GM23248 (cell line): Measurements from ENCODE around the gene UBR3. TPM values are rescaled to one million over a fixed set of nuclear protein-coding genes. Genes with fewer than 3 reads are reported as not detected.
"Not testable (repeated sequence)": the region's sequence is repeated elsewhere in the genome, so short reads cannot be mapped to it uniquely, and the experiment has no call there.

Experiments used
- DNase-seq: peaks from one replicate; pipeline ENCODE4 v3.0.0-alpha.2; 2015
- H2AFZ ChIP-seq: fragments of 200-600 bp; sonication (generic); 2 replicates; pipeline ENCODE4 v1.6.1; 2016; ENCODE audit warnings: antibody characterized with exemption
- H3F3A ChIP-seq: fragments of 200-600 bp; sonication (generic); 2 replicates; pipeline ENCODE4 v1.6.1; 2016; ENCODE audit warnings: mild to moderate bottlenecking, antibody characterized with exemption, mixed run types; ENCODE audit not compliant: insufficient read depth
- H3K27ac ChIP-seq: fragments of 200-600 bp; sonication (generic); 2 replicates; pipeline ENCODE4 v1.5.1; 2016; ENCODE audit warnings: mild to moderate bottlenecking
- H3K27me3 ChIP-seq: fragments of 200-600 bp; sonication (generic); replicated peaks from 2 replicates; pipeline ENCODE4 v1.6.1; 2016; ENCODE audit warnings: mild to moderate bottlenecking; ENCODE audit not compliant: insufficient read depth
- H3K36me3 ChIP-seq: fragments of 200-600 bp; sonication (generic); 2 replicates; pipeline ENCODE4 v1.6.1; 2016; ENCODE audit warnings: low read depth, mild to moderate bottlenecking
- H3K4me1 ChIP-seq: fragments of 200-600 bp; sonication (generic); 2 replicates; pipeline ENCODE4 v1.6.1; 2016; ENCODE audit warnings: mild to moderate bottlenecking; ENCODE audit not compliant: insufficient read depth
- H3K4me2 ChIP-seq: fragments of 200-600 bp; sonication (generic); one replicate; pipeline ENCODE4 v1.6.1; 2016; ENCODE audit warnings: mild to moderate bottlenecking; ENCODE audit not compliant: unreplicated experiment
- H3K4me3 ChIP-seq: fragments of 200-600 bp; sonication (generic); 2 replicates; pipeline ENCODE4 v1.5.1; 2016; ENCODE audit warnings: mild to moderate bottlenecking
- H3K79me2 ChIP-seq: fragments of 200-600 bp; sonication (generic); 2 replicates; pipeline ENCODE4 v1.6.1; 2016; ENCODE audit warnings: mild to moderate bottlenecking; ENCODE audit not compliant: insufficient read depth
- H3K9ac ChIP-seq: fragments of 200-600 bp; sonication (generic); 2 replicates; pipeline ENCODE4 v1.6.1; 2016; ENCODE audit warnings: mild to moderate bottlenecking
- H3K9me2 ChIP-seq: fragments of 200-600 bp; sonication (generic); 2 replicates; pipeline ENCODE4 v1.6.1; 2016; ENCODE audit warnings: mixed run types, mild to moderate bottlenecking, moderate library complexity; ENCODE audit not compliant: insufficient read depth
- H3K9me3 ChIP-seq: fragments of 200-600 bp; sonication (generic); one replicate; pipeline ENCODE4 v1.6.1; 2017; ENCODE audit warnings: low read depth
- H4K20me1 ChIP-seq: fragments of 200-600 bp; sonication (generic); 2 replicates; pipeline ENCODE4 v1.6.0; 2016; ENCODE audit not compliant: insufficient read depth
- EZH2 ChIP-seq: fragments of 200-600 bp; sonication (generic); IDR thresholded peaks from 2 replicates; pipeline ENCODE4 v1.6.1; 2018; ENCODE audit warnings: antibody characterized with exemption, mild to moderate bottlenecking; ENCODE audit not compliant: insufficient read depth, poor library complexity, severe bottlenecking
- EZH2phosphoT487 ChIP-seq: fragments of 200-600 bp; sonication (generic); IDR thresholded peaks from 2 replicates; pipeline ENCODE4 v1.6.1; 2018; ENCODE audit warnings: antibody characterized with exemption, moderate library complexity, mild to moderate bottlenecking, low read depth; ENCODE audit not compliant: insufficient read depth
- WGBS, 2 experiments: methylation state at CpG; one replicate each; pipeline ENCODE4 v1.1.6; 2015 to 2017; ENCODE audit warnings: low lambda C conversion rate in 2 of 2, low coverage in 1 of 2; ENCODE audit errors: missing lambda C conversion rate in 2 of 2; 5-methylcytosine and 5-hydroxymethylcytosine counted together
- in situ Hi-C: fragments of 300-500 bp; cut with MboI; formaldehyde crosslinking; loops from 2 replicates; pipeline ENCODE4 v1.15.0; 2020
- polyA plus RNA-seq: library from polyadenylated mRNA; unstranded; fragments of >200 nt; fragmentation: Nextera tagmentation; extraction: Ambion mirVana; gene quantifications from 2 replicates; pipeline ENCODE4 v1.2.1, GENCODE V29; 2016
- total RNA-seq: library from RNA; depleted of rRNA; stranded (reverse); fragments of >200 nt; shearing (Covaris generic); gene quantifications from 2 replicates; pipeline ENCODE4 v1.2.3, GENCODE V29; 2014

The UBR3 gene
- total and polyA plus RNA-seq, 2 experiments from 2014 or later = 8.9 to 22.4 TPM

DNA sequence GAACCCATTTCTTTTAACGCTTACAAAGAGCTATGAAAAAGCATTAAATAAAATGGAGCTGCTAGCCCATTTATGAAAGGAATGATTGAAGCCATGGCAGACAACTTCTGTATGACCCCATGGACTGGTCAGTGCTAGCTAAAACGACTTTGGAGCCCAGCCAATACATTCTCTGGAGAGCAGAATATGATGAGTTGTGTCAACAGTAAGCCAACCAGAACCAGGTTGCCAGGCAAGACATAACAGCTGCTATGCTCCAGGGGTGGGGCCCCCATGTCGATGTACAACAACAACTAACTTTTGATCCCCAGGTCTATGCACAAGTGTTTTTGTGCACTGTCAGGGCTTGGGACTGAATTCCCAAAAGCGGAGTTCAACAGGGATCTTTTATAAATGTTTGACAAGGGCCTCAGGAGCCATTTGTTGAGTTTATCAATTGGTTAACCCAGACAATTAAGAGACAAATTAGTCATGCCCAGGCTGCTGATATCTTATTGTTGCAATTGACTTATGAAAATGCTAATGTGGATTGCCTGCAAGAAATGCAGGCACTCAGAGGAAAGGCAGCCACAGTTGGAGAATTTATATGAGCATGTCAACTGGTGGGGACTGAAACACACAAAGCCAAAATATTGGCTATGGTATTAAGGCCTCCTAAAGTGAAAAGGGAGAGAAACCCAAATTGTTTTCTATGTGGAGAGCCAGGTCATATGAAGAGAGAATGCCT lies 286.1 kb downstream of the UBR3 start:
- 61% methylated on average over 4 of the region's 4 CpGs for WGBS, 2 experiments
- H3K27ac ChIP-seq = no peak overlapping the region
- in situ Hi-C loops = no loop called here
- H3K27me3 ChIP-seq = no peaks in the 10 kb centered on the region
- H3K4me2 ChIP-seq = no peak overlapping the region
- no peak overlapping the region for H3K4me3 ChIP-seq
- H3F3A ChIP-seq = no peaks in the 10 kb centered on the region
- H4K20me1 ChIP-seq = no peaks in the 10 kb centered on the region
- H3K79me2 ChIP-seq = no peaks in the 10 kb centered on the region
- H3K9me2 ChIP-seq = no peaks in the 10 kb centered on the region
- no peak overlapping the region for H2AFZ ChIP-seq
- TF ChIP-seq EZH2 = no peak
- H3K9ac ChIP-seq = no peak overlapping the region
- no peaks in the 10 kb centered on the region for H3K4me1 ChIP-seq
- DNase-seq = no peak
- no peaks in the 10 kb centered on the region for H3K36me3 ChIP-seq
- no peaks in the 10 kb centered on the region for H3K9me3 ChIP-seq

DNA sequence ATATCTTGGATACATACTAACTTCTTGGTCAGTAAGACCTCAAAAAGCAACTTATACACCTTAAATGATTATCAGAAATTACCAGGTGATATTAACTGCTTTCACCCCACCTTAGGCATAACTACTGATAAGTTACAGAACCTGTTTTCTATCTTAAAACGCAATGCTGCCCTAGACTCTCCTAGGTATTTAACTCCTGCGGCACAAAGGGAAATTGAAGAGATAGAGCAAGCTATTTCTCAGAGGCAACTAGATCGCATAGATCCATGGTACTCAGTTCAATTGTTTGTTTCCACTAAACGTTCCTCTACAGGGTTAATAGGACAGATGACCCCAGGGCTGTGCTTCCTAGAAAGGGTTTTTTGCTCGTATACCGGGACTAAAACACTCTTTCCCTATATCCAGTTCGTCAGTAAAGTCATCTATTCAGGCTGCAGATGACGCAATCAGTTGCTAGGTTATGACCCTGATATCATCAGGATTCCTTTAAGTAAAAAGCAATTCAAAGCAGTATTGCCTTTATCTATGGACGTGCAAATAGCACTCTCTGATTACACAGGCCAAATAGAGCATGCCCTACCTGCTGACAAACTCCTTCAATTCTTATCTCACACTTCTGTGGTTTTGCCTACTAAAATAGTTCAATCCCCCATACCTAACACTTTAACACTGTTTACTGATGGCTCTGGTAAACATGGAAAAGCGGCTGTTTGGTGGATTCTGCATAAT lies 288.4 kb downstream of the UBR3 start:
- Histone ChIP-seq H3K4me2 (no peak overlapping the region), H3K27me3 (no peaks in the 10 kb centered on the region), H3K36me3 (no peaks in the 10 kb centered on the region), H2AFZ (no peak overlapping the region), H3K4me3 (no peak overlapping the region), H3K9me3 (no peaks in the 10 kb centered on the region), H3K79me2 (no peaks in the 10 kb centered on the region), H3K4me1 (no peaks in the 10 kb centered on the region), H3K27ac (no peak overlapping the region), H4K20me1 (no peaks in the 10 kb centered on the region), H3F3A (no peaks in the 10 kb centered on the region), H3K9ac (no peak overlapping the region), H3K9me2 (no peaks in the 10 kb centered on the region)
- no peak for TF ChIP-seq EZH2
- TF ChIP-seq EZH2phosphoT487 = no peak
- no peak for DNase-seq
- in situ Hi-C loops = no loop called here
- WGBS, 2 experiments = 51% methylated on average over 10 of the region's 10 CpGs

DNA sequence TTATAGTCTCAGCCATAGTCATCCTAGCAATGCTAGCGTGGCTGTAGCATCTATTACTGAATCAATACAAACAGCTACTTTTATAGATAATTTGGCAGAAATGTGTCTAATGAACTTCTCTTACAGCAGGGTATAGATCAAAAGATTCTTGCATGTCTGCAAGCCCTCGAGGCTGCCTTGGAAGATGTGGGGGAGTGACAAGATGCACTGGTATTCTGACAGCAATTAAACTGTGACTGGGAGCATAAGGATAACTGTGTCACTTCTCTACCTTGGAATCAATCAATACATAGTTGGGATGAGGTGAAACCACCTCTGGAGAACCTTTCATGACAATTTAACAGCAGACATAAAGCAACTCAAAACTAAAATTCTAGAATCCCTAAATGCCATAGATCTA lies 291.4 kb downstream of the UBR3 start:
- Histone ChIP-seq H4K20me1 (no peaks in the 10 kb centered on the region), H3K4me2 (no peak overlapping the region), H3K9me2 (no peaks in the 10 kb centered on the region), H3K79me2 (no peaks in the 10 kb centered on the region), H3K9ac (no peak overlapping the region), H3K4me1 (peaks cover 10% of the 10 kb centered on the region), H3K4me3 (no peak overlapping the region), H2AFZ (no peak overlapping the region), H3K27ac (no peak overlapping the region), H3K36me3 (no peaks in the 10 kb centered on the region), H3K9me3 (no peaks in the 10 kb centered on the region), H3F3A (no peaks in the 10 kb centered on the region), H3K27me3 (no peaks in the 10 kb centered on the region)
- in situ Hi-C loops = no loop called here
- TF ChIP-seq EZH2phosphoT487 = no peak
- no peak for TF ChIP-seq EZH2
- DNase-seq = no peak
- 54 to 57% methylated on average over 2 of the region's 2 CpGs for WGBS, 2 experiments

DNA sequence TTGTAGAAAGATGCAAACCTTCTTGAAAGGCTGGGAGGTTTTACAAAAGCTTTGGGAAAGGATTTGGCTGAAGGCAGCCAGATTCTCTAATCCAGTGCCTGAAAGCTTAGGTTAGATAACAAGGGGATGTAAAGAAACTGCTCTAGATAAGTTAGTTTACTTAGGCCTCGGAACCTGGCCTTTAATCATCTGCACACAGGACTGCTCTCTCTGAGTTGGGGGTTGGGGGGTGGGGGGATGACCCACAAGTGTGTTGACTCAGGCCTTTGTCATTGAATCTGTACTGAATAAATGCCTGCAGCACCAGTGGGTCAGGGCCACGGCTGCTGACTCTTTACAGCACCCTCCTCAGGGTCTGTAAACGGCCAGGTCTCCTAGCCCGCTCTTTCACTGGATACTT lies 292.1 kb downstream of the UBR3 start:
- H2AFZ ChIP-seq, H3K79me2 ChIP-seq, H3K4me2 ChIP-seq, H3K36me3 ChIP-seq, H3K9me2 ChIP-seq, DNase-seq, H3F3A ChIP-seq, H3K9me3 ChIP-seq, H3K9ac ChIP-seq, H3K27ac ChIP-seq, in situ Hi-C loops, H3K27me3 ChIP-seq, H4K20me1 ChIP-seq, H3K4me1 ChIP-seq, H3K4me3 ChIP-seq: not testable (repeated sequence)
- WGBS, 2 experiments = 70 to 76% methylated on average over 4 of the region's 4 CpGs
